CD4-positive, alpha-beta memory T cell (primary cell): ENCODE results near the gene SBNO2. TPM values are rescaled to one million over a fixed set of nuclear protein-coding genes. Genes with fewer than 3 reads are reported as not detected.

Experiments
- CTCF ChIA-PET: fragments of 350-600 bp; sonication (Branson Sonifier 250); formaldehyde crosslinking; loops from one replicate; lab custom pipeline; 2021; ENCODE audit warnings: inconsistent platforms; ENCODE audit not compliant: partially characterized antibody; lab: Charles Lee
- POLR2A ChIA-PET: fragments of 350-600 bp; sonication (Branson Sonifier 250); formaldehyde crosslinking; loops from one replicate; lab custom pipeline; 2021; ENCODE audit not compliant: partially characterized antibody; lab: Charles Lee
- DNase-seq, 5 donors: peaks; one replicate each; pipeline versions ENCODE4 v3.0.0 to v3.0.0-alpha.2; 2020 to 2022; ENCODE audit warnings: mixed read lengths in 1 of 5
- H3K27ac ChIP-seq: one replicate; pipeline ENCODE4 v1.7.0; 2013; ENCODE audit warnings: low read depth, low read length
- H3K27me3 ChIP-seq: 2 replicates; pipeline ENCODE4 v1.7.0; 2013; ENCODE audit warnings: mild to moderate bottlenecking, low read length, moderate library complexity; ENCODE audit not compliant: insufficient read depth
- H3K36me3 ChIP-seq: 2 replicates; pipeline ENCODE4 v1.7.0; 2013; ENCODE audit warnings: mild to moderate bottlenecking, low read length, moderate library complexity; ENCODE audit not compliant: insufficient read depth
- H3K4me1 ChIP-seq: 2 replicates; pipeline ENCODE4 v1.7.0; 2013; ENCODE audit warnings: mild to moderate bottlenecking, low read length, moderate library complexity; ENCODE audit not compliant: insufficient read depth
- H3K4me3 ChIP-seq, 2 donors: one replicate each; pipeline ENCODE4 v1.7.0; 2013; ENCODE audit warnings: low read length in 2 of 2, mild to moderate bottlenecking in 1 of 2
- H3K9me3 ChIP-seq, 2 donors: one replicate each; pipeline ENCODE4 v1.7.0; 2013; ENCODE audit warnings: low read length in 2 of 2, control low read depth in 1 of 2; ENCODE audit not compliant: control insufficient read depth in 1 of 2
- H3K27ac Mint-ChIP-seq, 7 donors: one replicate each; pipeline ENCODE4 v1.8.0; 2020 to 2021; ENCODE audit warnings: mixed read lengths in 7 of 7, mild to moderate bottlenecking in 6 of 7, inconsistent platforms in 3 of 7, moderate library complexity in 3 of 7
- H3K27me3 Mint-ChIP-seq, 2 donors: one replicate each; pipeline ENCODE4 v1.8.0; 2020 to 2021; ENCODE audit warnings: mixed read lengths in 2 of 2
- H3K36me3 Mint-ChIP-seq, 2 donors: one replicate each; pipeline ENCODE4 v1.8.0; 2020 to 2021; ENCODE audit warnings: mixed read lengths in 2 of 2, inconsistent platforms in 1 of 2, mild to moderate bottlenecking in 1 of 2
- H3K4me1 Mint-ChIP-seq, 4 donors: one replicate each; pipeline ENCODE4 v1.8.0; 2020 to 2021; ENCODE audit warnings: mixed read lengths in 4 of 4, mild to moderate bottlenecking in 1 of 4
- H3K4me3 Mint-ChIP-seq, 8 donors: one replicate each; pipeline ENCODE4 v1.8.0; 2020 to 2021; ENCODE audit warnings: mixed read lengths in 8 of 8, mild to moderate bottlenecking in 7 of 8, moderate library complexity in 6 of 8, inconsistent platforms in 3 of 8
- H3K9me3 Mint-ChIP-seq, 8 donors: one replicate each; pipeline ENCODE4 v1.8.0; 2020 to 2021; ENCODE audit warnings: mixed read lengths in 8 of 8, mild to moderate bottlenecking in 5 of 8, inconsistent platforms in 3 of 8, moderate library complexity in 1 of 8
- intact Hi-C: fragments of 100-400 bp; cut with micrococcal nuclease; formaldehyde crosslinking; loops from one replicate; pipeline ENCODE4 v1.15.1; 2023
- polyA plus RNA-seq, 2 donors: library from polyadenylated mRNA; unstranded; fragments of 300-500 nt; fragmentation: Illumina TruSeq; gene quantifications; one replicate each; pipeline ENCODE4 v1.2.3, GENCODE V29; 2021
- total RNA-seq, 2 experiments: library from RNA; stranded (reverse); gene quantifications; one replicate each; pipeline ENCODE4 v1.2.3, GENCODE V29; 2021

SBNO2 gene
- total and polyA plus RNA-seq, 4 experiments from 2014 or later: 0.37 to 98.6 (median 48.1) TPM

DNA sequence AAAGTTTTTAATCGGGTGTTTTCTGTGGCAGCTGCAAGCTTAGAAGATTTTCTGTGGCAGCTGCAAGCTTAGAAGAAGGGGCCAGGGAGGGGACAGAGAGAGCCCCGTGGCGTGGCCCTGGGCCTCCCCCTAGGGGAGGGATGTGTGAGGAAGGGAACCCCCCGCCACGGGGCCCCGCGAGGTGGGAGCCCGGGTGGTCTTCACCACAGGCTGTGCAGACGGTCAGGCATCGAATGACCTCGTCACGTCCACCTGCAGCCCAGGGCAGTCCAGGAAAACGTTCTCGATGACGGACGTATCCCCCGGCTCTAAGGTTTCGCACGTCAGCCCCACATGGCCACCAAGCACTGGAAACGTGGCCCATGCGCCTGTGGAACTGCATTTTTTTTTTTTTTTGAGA lies 87.5 kb downstream of the SBNO2 start:
- peak overlapping the region; percentile 74 for H3K27ac ChIP-seq
- Mint-ChIP-seq H3K4me3 (peak overlapping the region in 1 of 8 donors; percentile 22), H3K4me1 (peaks cover 18 to 68% (median 35%) of the 10 kb centered on the region in 4 donors), H3K9me3 (peaks cover 0 to 7% (median 0%) of the 10 kb centered on the region in 8 donors), H3K36me3 (peaks cover 28 to 50% of the 10 kb centered on the region in 2 donors), H3K27ac (peak overlapping the region in 5 of 7 donors; percentile 22 to 87 (median 80)), H3K27me3 (no peaks in the 10 kb centered on the region)
- peaks cover 56% of the 10 kb centered on the region for H3K36me3 ChIP-seq
- intact Hi-C loops: no loop called here
- no peak for DNase-seq
- ChIA-PET CTCF (interaction anchor here (1.3 to 17.9 kb wide), 5 partner anchors 11 to 106 kb away, joined by 3 to 219 read pairs (median 23); partner anchors contain the start of gene ARHGAP45), POLR2A (interaction anchor here (0.7 to 57.1 kb wide), 10 partner anchors 1 to 182 kb away, joined by 3 to 3893 read pairs (median 6); partner anchors contain the start of genes ABCA7, ARHGAP45, CIRBP and CNN2)
- H3K4me1 ChIP-seq: peaks cover 74% of the 10 kb centered on the region
- H3K9me3 ChIP-seq: no peaks in the 10 kb centered on the region
- no peaks in the 10 kb centered on the region for H3K27me3 ChIP-seq
- H3K4me3 ChIP-seq: no peak overlapping the region

DNA sequence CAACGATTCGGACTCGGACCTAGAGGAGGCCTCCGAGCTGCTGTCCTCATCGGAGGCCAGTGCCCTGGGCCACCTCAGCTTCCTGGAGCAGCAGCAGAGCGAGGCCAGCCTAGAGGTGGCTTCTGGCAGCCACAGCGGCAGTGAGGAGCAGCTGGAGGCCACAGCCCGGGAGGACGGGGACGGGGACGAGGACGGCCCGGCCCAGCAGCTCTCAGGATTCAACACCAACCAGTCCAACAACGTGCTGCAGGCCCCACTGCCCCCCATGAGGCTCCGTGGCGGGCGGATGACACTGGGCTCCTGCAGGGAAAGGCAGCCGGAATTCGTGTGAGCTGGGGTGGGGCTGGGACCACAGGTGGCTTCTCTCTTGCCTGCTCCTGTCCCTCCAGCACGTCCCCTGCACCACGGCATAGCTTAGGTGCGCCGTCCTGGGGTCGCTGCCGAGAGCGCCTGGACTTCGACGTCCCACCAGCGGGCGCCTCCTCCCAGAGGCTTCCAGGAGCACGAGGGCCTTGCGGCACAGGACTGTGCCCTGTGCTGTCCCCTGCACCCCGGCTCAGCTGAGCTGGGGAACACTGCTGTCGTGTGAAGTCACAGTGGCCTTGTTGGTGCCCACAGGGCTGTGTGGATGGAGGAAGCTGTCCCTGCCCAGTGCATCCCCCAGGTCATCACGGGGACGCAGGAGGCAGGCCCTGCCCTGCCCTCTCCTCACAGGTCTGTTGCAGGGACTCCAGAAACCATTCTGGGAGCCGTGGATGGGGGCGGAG lies 88.2 kb downstream of the SBNO2 start:
- peak overlapping the region in 5 of 7 donors; percentile 12 to 87 (median 85) for H3K27ac Mint-ChIP-seq

DNA sequence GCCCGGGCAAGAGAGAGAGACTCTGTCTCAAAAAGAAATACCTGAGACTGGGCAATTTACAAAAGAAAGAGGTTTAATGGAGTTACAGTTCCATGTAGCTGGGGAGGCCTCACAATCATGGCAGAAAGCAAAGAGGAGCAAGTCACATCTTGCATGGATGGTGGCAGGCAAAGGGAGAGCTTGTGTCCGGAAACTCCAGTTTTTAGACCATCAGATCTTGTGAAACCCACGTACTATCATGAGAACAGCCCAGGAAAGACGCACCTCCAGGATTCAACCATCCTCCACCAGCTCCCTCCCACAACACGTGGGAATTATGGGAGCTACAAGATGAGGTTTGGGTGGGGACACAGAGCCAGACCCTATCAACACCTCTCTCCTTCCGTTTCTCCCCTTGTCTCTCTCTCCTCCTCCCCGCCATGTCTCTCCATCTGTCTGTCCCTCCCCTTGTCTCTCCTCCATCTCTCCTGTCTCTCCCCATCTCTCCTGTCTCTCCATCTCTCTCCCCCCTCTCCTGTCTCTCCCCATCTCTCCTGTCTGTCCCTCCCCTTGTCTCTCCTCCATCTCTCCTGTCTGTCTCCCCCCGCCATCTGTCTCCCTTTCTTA lies 88.9 kb downstream of the SBNO2 start:
- Mint-ChIP-seq H3K4me3 (peak overlapping the region in 5 of 8 donors; percentile 17 to 57 (median 52)), H3K27me3 (no peaks in the 10 kb centered on the region), H3K4me1 (peaks cover 20 to 78% (median 36%) of the 10 kb centered on the region in 4 donors), H3K27ac (peak overlapping the region; percentile 42 to 89 (median 80)), H3K36me3 (peaks cover 33 to 58% of the 10 kb centered on the region in 2 donors), H3K9me3 (peaks cover 0 to 9% (median 0%) of the 10 kb centered on the region in 8 donors)
- no peaks in the 10 kb centered on the region for H3K27me3 ChIP-seq
- intact Hi-C loops: no loop called here
- no peaks in the 10 kb centered on the region for H3K9me3 ChIP-seq
- no peak overlapping the region for H3K4me3 ChIP-seq
- peak in 1 of 5 donors; percentile 12 for DNase-seq
- no peak overlapping the region for H3K27ac ChIP-seq
- ChIA-PET CTCF (interaction anchor here (1.1 to 17.9 kb wide), 4 partner anchors 9 to 27 kb away, joined by 3 to 219 read pairs (median 19); partner anchors contain the start of gene ARHGAP45), POLR2A (interaction anchor here (1.0 to 57.1 kb wide), 8 partner anchors 1 to 109 kb away, joined by 3 to 3893 read pairs (median 12); partner anchors contain the start of genes ABCA7, ARHGAP45, CNN2 and GPX4)
- H3K36me3 ChIP-seq: peaks cover 70% of the 10 kb centered on the region
- peaks cover 89% of the 10 kb centered on the region for H3K4me1 ChIP-seq

More for the DNA sequence above, 88.2 kb downstream of the SBNO2 start:
- POLR2A ChIA-PET: interaction anchor here (1.0 to 57.1 kb wide), 9 partner anchors 0 to 183 kb away, joined by 3 to 3893 read pairs (median 6); partner anchors contain the start of genes ABCA7, ARHGAP45, CIRBP and CNN2
- no peaks in the 10 kb centered on the region for H3K27me3 Mint-ChIP-seq
- peaks cover 81% of the 10 kb centered on the region for H3K4me1 ChIP-seq
- peak overlapping the region; percentile 74 for H3K27ac ChIP-seq
- CTCF ChIA-PET: interaction anchor here (1.1 to 17.9 kb wide), 7 partner anchors 10 to 106 kb away, joined by 3 to 219 read pairs (median 6); partner anchors contain the start of gene ARHGAP45
- peaks cover 63% of the 10 kb centered on the region for H3K36me3 ChIP-seq
- peak overlapping the region in 1 of 8 donors; percentile 57 for H3K4me3 Mint-ChIP-seq
- DNase-seq: no peak
- no peaks in the 10 kb centered on the region for H3K27me3 ChIP-seq
- peaks cover 20 to 73% (median 36%) of the 10 kb centered on the region in 4 donors for H3K4me1 Mint-ChIP-seq
- peaks cover 32 to 55% of the 10 kb centered on the region in 2 donors for H3K36me3 Mint-ChIP-seq
- intact Hi-C loops: no loop called here
- no peaks in the 10 kb centered on the region for H3K9me3 ChIP-seq
- no peak overlapping the region for H3K4me3 ChIP-seq
- peaks cover 0 to 9% (median 0%) of the 10 kb centered on the region in 8 donors for H3K9me3 Mint-ChIP-seq

DNA sequence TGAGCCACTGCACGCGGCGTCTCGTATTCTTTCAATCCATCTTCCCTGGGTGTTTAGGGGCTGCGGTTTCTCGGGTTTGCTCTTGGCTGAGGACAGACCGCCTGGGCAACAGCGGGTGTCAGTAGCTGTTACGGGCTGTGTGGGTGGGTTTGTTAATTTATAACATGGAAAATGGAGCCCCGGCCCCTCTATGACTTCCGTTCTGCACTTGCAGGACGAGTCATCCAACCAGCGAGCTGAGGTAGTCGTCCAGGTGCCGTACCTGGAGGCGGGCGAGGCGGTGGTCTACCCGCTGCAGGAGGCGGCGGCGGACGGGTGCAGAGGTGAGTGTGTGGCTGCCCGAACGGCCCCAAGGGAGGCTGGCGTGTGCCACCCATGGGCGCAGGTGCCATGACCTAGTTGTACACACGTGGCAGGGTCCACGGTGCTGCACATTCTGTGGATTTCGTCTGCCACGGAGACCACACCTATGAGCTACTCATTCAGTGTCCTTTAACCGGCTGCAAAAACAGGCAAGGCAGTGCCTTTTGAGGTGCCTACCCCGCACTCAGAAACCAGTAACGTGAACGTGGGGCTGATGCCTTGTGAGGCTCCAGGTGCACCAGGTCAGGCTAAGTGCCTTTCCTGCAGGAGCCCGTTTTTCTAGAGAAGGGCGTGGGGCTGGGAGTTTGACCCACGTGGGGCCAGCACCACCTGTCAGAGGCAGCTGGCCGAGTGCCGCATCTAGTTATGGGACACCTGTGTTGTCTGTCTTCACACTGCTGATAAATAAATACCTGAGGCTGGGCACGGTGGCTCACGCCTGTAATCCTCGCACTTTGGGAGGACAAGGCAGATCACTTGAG lies 89.8 kb downstream of the SBNO2 start:
- intact Hi-C loops: no loop called here
- Mint-ChIP-seq H3K9me3 (peaks cover 0 to 13% (median 0%) of the 10 kb centered on the region in 8 donors), H3K27me3 (no peaks in the 10 kb centered on the region), H3K27ac (peak overlapping the region; percentile 57 to 87 (median 78)), H3K4me1 (peaks cover 22 to 85% (median 41%) of the 10 kb centered on the region in 4 donors), H3K36me3 (peaks cover 39 to 65% of the 10 kb centered on the region in 2 donors), H3K4me3 (peak overlapping the region in 3 of 8 donors; percentile 17 to 57 (median 26))
- Histone ChIP-seq H3K27ac (no peak overlapping the region), H3K27me3 (no peaks in the 10 kb centered on the region), H3K4me3 (no peak overlapping the region), H3K9me3 (no peaks in the 10 kb centered on the region), H3K4me1 (peaks cover 93% of the 10 kb centered on the region), H3K36me3 (peaks cover 78% of the 10 kb centered on the region)
- DNase-seq: peak in 3 of 5 donors; percentile 4 to 29 (median 10)
- ChIA-PET CTCF (interaction anchor here (0.8 to 17.9 kb wide), 6 partner anchors 8 to 110 kb away, joined by 3 to 219 read pairs (median 3); partner anchors contain the start of gene ARHGAP45), POLR2A (interaction anchor here (0.9 to 57.1 kb wide), 7 partner anchors 2 to 185 kb away, joined by 3 to 3893 read pairs (median 8); partner anchors contain the start of genes ABCA7, ARHGAP45, CIRBP and CNN2)

DNA sequence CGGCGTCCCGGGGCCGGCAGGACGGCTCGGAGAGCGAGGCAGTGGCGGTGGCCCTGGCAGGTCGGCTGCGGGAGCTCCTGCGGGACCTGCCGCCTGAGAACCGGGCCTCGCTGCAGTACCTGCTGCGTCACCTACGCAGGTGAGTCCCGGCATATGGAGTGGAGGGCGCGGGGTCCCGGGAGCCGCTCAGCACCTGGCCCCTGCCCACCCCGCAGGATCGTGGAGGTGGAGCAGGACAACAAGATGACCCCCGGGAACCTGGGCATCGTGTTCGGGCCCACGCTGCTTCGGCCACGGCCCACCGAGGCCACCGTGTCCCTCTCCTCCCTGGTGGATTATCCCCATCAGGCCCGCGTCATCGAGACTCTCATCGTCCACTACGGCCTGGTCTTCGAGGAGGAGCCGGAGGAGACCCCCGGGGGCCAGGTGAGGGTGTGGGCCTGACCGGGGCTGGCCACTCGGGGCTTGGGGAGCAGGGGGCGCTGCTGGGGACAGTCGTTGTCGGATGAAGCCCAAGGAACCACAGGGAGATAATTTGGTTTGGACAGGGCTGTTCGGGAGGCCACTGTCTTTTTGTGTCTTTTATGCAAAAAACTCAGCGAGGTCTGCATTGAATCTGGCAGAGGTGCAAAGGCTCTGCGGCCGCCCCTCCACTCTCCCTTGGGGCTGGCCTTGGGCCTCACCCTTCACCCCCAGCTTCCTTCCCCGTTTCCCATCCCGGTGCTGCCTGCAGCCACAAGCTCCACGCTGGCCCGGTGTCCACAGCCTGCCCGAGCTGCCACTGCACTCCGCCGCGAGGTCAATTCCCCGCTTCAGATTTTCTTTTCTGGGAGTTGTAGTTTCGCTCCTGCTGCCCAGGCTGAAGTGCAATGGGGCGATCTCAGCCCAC lies 90.9 kb downstream of the SBNO2 start:
- Mint-ChIP-seq H3K36me3 (peaks cover 39 to 64% of the 10 kb centered on the region in 2 donors), H3K4me3 (peak overlapping the region in 1 of 8 donors; percentile 17), H3K9me3 (peaks cover 0 to 13% (median 0%) of the 10 kb centered on the region in 8 donors), H3K27me3 (no peaks in the 10 kb centered on the region), H3K4me1 (peaks cover 18 to 74% (median 40%) of the 10 kb centered on the region in 4 donors), H3K27ac (peak overlapping the region in 6 of 7 donors; percentile 10 to 87 (median 76))
- Histone ChIP-seq H3K27me3 (no peaks in the 10 kb centered on the region), H3K27ac (peak overlapping the region; percentile 47), H3K4me1 (peaks cover 90% of the 10 kb centered on the region), H3K4me3 (no peak overlapping the region), H3K36me3 (peaks cover 71% of the 10 kb centered on the region), H3K9me3 (no peaks in the 10 kb centered on the region)
- intact Hi-C loops: no loop called here
- DNase-seq: peak in 3 of 5 donors; percentile 12 to 31 (median 13)
- POLR2A ChIA-PET: interaction anchor here (0.9 to 57.1 kb wide), 6 partner anchors 3 to 186 kb away, joined by 3 to 3893 read pairs (median 17); partner anchors contain the start of genes ABCA7, ARHGAP45, CIRBP and CNN2
- CTCF ChIA-PET: interaction anchor here (0.8 to 17.9 kb wide), 4 partner anchors 17 to 112 kb away, joined by 3 to 219 read pairs (median 3); partner anchors contain the start of gene ARHGAP45
